Measurements from ENCODE around the gene FAM184A.

The FAM184A gene

GRCh38 chr6:118968416-118968815 is 110.0 kb downstream of the FAM184A start:
- peak; percentile 42 for DNase-seq (ENCODE audit: low spot score)

GRCh38 chr6:118967239-118967638 is 111.2 kb downstream of the FAM184A start:
- DNase-seq (ENCODE audit: low spot score): no peak

GRCh38 chr6:118965843-118966370 is 112.6 kb downstream of the FAM184A start:
- no peak for DNase-seq (ENCODE audit: low spot score)

DNA sequence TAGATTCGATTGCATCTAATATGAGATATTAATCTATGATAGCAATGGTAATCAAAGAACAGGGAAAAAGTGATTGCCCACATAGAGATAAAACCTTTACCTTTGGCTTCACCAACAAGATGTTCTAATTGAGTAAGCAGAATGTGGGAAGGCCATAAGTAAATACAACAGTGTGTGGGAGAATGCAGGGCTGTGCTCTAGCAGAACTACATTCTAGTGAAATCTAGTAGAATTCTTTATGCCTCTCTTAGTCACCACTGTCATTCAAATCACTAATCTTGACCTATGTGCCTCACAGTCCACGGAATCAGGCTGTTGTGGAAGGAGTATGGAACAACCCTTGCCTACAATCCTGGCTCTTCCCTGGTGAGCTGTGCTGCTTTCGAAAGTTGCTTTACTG is 113.1 kb downstream of the FAM184A start:
- DNase-seq (ENCODE audit: low spot score): no peak

- no peak for DNase-seq (ENCODE audit: low spot score)
Measured at GRCh38 chr6:118963003-118963402, 115.5 kb downstream of the FAM184A start.

DNA sequence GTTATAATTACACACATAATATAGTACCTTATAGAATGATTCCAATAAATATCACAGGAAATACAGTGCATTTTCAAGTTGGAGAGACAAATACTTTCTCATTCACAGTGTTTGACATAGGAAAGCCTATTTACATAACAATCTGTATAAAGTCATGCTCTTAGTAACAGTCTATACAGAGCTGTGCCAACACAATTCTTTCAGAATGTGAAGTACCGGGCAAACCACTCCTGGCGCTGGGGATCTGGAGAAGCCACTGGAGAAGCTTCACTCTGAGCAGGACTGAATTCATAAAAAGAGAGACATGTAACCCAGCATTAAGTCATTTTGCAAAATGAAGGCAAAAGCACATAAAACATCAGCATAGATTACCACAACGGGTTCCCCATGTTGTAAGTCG is 118.6 kb downstream of the FAM184A start:
- DNase-seq (ENCODE audit: low spot score): no peak

DNA sequence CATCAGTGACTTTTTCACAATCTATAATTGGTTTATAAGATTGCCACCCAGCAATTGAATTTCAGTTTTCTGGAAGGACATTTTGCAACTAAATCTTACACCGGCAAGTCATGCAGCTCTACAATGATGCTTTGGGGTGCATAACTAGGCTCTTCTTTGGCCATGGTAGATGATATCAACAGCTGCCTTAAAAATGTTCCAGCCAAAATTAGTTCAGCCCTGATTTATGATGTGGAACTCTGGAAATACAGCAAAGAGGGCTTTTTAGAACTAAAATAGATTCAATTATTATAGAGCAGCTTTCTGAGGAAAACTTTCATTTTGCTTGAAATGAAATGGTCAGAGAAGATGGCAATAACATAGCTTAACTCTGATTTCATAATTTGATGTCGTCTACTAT is 125.1 kb downstream of the FAM184A start:
- no peak for DNase-seq (ENCODE audit: low spot score)

DNA sequence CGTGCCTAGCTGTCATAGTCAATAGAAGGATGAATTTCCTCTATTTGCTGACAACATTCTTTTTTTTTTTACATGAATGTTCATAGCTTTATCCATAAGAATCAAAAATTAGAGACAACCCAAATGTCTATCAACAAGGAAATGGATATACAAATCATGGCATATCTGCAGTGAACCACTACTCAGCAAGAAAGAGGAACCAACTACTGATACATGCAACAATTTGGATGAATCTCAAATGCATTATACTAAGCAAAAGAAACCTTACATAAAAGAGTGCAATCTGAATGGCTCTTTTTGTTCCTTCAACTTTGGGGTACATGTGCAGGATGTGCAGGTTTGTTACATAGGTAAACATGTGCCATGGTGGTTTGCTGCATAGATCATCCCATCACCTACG is 125.8 kb downstream of the FAM184A start:
- DNase-seq (ENCODE audit: low spot score): no peak

DNA sequence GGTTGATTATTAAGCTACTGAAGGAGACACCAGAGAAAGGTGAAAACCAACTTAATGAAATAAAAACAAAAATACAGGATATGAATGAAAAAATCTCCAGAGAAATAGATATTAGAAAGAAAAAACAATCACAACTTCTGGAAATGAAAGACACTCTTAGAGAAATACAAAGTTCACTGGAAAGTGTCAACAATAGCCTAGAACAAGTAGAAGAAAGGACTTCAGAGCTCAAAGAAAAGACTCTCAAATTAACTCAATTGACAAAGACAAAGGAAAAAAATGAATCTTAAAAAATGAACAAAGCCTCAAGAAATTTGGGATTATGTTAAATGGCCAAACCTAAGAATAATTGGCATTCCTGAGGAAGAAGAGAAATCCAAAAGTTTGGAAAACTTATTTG is 133.2 kb downstream of the FAM184A start:
- DNase-seq (ENCODE audit: low spot score): no peak

- no peak for DNase-seq (ENCODE audit: low spot score)
Measured at GRCh38 chr6:118940770-118941169, 137.7 kb downstream of the FAM184A start.

DNA sequence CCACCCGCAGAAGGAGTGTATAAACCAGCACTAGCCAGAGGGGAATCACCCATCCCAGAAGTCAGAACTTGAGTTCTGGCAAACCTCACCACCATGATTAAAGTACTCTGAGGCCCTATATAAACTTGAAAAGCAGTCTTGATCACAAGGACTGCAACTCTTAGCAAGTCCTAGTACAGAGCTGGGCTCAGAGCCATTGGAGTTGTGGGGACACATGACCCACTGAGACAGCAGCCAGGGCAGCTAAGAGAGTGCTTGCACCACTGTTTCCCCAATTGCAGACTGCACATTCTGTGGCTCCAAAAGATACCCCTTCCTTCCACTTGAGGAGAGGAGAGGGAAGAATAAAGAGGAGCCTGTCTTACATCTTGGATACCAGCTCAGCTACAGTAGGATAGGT is 138.8 kb downstream of the FAM184A start:
- peak; percentile 29 for DNase-seq (ENCODE audit: low spot score)

GRCh38 chr6:118935978-118936703 is 142.3 kb downstream of the FAM184A start:
- no peak for DNase-seq (ENCODE audit: low spot score)

- DNase-seq (ENCODE audit: low spot score): no peak
Measured at GRCh38 chr6:118935331-118935668, 143.2 kb downstream of the FAM184A start.

DNA sequence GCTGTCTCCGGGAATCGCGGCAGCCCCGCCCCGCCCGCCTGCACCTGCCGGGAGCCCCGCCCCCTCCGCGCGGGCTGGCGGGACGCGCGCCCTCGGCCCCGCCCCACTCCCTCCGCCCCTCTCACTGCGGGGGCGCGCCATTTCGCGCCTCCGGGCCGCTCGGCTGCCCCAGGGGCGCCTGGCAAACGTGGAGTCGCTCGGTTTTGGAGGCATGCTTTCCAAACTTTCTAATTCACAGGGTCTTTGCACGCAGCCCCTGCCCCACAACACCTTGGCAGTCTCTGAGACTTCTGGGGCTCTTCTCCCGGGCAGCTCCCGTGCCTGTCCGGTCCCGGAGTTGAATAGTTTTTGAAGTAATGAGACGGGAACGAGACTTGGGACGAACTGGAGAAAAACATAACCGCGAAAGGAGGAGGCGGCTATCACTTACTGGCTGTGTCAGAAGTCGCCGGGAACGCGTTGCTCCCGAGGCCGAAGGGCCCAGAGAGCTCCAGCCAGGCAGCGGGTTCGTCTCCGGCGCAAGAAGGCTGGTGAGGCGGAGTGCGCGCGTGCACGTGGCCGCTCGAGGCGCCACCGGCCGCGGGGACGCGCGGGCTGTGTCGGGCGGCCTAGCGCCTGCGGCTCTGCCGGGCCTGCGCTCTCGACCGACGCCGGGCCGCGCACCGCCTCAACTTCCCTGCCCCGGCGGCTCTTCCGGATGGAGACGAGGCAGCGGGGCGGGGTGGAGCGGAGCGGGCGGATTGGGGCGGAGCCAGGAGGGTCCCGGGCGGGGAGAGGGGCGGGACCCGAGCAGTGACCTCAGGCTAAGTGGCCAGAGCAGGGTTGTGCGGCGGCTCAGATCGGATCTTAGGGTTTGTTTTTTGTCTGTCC is 143.8 kb downstream of the FAM184A start, which contains the start of gene MCM9:
TSS of gene MCM9 (minus strand) at position 699 of the 870 bp plus-strand sequence. CDS start 3,436 bp downstream, outside the sequence.
- peak; percentile 90 for DNase-seq (ENCODE audit: low spot score)

DNA sequence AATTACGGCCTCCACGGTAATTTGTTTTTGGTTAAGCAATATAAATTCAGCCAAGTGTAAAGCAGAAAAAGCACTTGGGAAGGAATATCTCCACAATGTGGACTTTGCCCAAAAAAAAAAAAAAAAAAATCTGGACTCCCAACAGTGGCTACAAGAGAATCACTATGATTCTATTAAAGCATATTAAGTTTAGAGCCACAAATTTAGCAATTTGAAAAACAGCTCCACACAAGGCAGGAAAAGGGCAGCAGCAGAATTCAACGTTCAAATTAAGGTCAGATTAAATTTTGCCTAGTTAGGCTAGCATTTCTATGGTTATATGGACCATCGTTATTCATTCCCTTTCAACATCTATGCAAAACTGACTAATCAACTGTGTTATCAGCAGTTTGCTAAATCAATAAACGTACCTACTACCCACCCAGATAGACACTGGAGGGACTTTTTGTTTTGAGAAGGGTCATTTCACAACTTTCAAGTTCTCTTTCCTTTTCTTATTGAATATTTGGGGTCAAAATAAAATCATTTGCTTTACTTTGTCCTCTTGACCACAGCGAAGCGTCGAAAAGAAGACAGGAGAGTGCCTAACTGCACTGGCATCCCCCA is 144.5 kb downstream of the FAM184A start:
- no peak for DNase-seq (ENCODE audit: low spot score)

DNA sequence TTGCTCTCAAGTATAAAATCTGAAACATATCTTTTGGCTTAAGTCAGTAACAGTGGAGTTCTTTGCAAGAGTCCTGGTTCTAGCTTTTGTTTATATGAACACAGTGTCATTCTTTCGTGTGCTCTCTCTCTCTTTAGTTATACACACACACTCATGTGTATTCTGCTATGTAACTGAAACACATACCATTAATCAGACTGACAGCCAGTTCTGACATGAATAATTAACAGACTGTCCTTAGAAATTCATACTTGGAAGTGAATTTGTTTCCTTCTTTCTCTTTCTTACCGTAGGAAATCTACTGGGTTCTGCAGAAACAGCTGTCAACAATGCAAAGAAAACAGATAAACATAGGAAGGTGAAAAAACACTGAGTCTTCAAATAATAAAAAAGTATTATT is 146.0 kb downstream of the FAM184A start:
- no peak for DNase-seq (ENCODE audit: low spot score)

DNA sequence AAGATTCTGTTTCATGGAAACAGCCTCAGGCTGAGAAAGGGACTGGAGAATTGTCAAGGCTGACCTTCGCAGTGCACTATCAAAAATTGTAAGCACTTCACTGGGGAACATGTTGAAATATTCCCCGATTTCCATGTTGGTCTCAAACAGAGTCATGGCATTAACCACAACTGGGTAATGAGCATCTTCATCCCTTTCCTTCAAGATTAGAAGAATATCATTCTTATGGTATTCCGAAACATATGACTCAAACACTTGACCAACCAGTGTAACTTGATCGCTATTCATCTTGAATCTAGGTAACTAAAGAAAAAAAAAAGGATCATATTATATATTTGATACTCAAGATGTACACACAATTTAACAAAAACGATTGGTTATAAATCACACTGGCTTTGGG is 147.0 kb downstream of the FAM184A start:
- DNase-seq (ENCODE audit: low spot score): no peak

GRCh38 chr6:118930680-118931079 is 147.8 kb downstream of the FAM184A start:
- no peak for DNase-seq (ENCODE audit: low spot score)

GRCh38 chr6:118923035-118923434 is 155.4 kb downstream of the FAM184A start:
- no peak for DNase-seq (ENCODE audit: low spot score)

GRCh38 chr6:118921084-118921483 is 157.4 kb downstream of the FAM184A start:
- DNase-seq (ENCODE audit: low spot score): no peak

DNA sequence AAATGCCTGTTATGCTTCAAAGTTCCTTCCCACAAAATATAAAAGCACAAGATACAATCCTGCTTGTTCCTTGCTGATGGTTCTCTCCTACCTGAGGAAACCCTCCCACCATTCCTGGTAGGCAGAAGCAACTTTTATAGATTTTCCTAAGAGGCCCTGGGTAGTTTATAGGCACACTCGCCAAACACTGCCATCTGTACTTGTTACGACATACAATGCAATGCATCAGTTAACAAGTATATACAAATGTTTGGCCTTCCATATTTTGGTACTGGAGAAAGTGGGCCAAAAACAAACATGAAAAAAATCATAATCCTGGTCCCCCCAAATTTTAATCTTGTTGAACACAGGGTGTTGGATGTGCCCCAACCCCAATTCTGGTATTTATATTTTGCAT is 160.1 kb downstream of the FAM184A start:
- no peak for DNase-seq (ENCODE audit: low spot score)

GRCh38 chr6:118917546-118918328 is 160.7 kb downstream of the FAM184A start:
- no peak for DNase-seq (ENCODE audit: low spot score)

All from globus pallidus (tissue), 1 donor.